ENCODE results near the gene ADCY1.

- TF ChIP-seq, protein P1, sequence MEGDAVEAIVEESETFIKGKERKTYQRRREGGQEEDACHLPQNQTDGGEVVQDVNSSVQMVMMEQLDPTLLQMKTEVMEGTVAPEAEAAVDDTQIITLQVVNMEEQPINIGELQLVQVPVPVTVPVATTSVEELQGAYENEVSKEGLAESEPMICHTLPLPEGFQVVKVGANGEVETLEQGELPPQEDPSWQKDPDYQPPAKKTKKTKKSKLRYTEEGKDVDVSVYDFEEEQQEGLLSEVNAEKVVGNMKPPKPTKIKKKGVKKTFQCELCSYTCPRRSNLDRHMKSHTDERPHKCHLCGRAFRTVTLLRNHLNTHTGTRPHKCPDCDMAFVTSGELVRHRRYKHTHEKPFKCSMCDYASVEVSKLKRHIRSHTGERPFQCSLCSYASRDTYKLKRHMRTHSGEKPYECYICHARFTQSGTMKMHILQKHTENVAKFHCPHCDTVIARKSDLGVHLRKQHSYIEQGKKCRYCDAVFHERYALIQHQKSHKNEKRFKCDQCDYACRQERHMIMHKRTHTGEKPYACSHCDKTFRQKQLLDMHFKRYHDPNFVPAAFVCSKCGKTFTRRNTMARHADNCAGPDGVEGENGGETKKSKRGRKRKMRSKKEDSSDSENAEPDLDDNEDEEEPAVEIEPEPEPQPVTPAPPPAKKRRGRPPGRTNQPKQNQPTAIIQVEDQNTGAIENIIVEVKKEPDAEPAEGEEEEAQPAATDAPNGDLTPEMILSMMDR (optimal IDR thresholded peaks at IDR 0.05 in 1 of 3, IDR thresholded peaks at IDR 0.05 in 1 of 3, conservative IDR thresholded peaks at IDR 0.05 in 1 of 3; ENCODE audit: extremely low read depth in 1 of 3, insufficient read depth in 2 of 3, low read length in 3 of 3) = no peak
- no peak for TF ChIP-seq EZH2 (IDR thresholded peaks at IDR 0.05; ENCODE audit: low read length)
These were observed 147.8 kb downstream of the ADCY1 start for GRCh38 chr7:45721686-45722598.
